CD14-positive monocyte (primary cell): ENCODE measurements around the gene DSTN. TPM values are rescaled to one million over a fixed set of nuclear protein-coding genes. Genes with fewer than 3 reads are reported as not detected.

ENCODE experiments used
- DNase-seq, 3 donors: peaks; one replicate each; pipeline ENCODE4 v3.0.0-alpha.2; 2011 to 2022
- H2AFZ ChIP-seq: 2 replicates; pipeline ENCODE4 v1.6.0; 2012; ENCODE audit warnings: mild to moderate bottlenecking, low read depth, low read length, inconsistent platforms; ENCODE audit not compliant: insufficient read depth, poor library complexity, severe bottlenecking
- H3K27ac ChIP-seq, 2 donors: 1 replicate in 1 of 2; 2 replicates in 1 of 2; pipeline ENCODE4 v1.5.1; 2012 to 2013; ENCODE audit warnings: low read length in 2 of 2, control low read depth in 1 of 2, inconsistent platforms in 1 of 2, low read depth in 1 of 2, mild to moderate bottlenecking in 1 of 2
- H3K27me3 ChIP-seq, 2 donors: one replicate each; pipeline versions ENCODE4 v1.6.0 to v1.6.1; 2011 to 2013; ENCODE audit warnings: low read length in 2 of 2; ENCODE audit not compliant: control insufficient read depth in 2 of 2, insufficient read depth in 2 of 2
- H3K36me3 ChIP-seq, 2 donors: replicated peaks in 1 of 2; 1 replicate in 1 of 2; 2 replicates in 1 of 2; pipeline versions ENCODE4 v1.5.1 to v1.6.1; 2012 to 2013; ENCODE audit warnings: low read length in 2 of 2, control low read depth in 1 of 2, inconsistent platforms in 1 of 2, mild to moderate bottlenecking in 1 of 2; ENCODE audit not compliant: insufficient read depth in 2 of 2, control insufficient read depth in 1 of 2
- H3K4me1 ChIP-seq, 2 donors: 1 replicate in 1 of 2; 2 replicates in 1 of 2; pipeline versions ENCODE4 v1.5.1 to v1.6.1; 2012 to 2013; ENCODE audit warnings: low read length in 2 of 2, control low read depth in 1 of 2, inconsistent platforms in 1 of 2, mild to moderate bottlenecking in 1 of 2, moderate library complexity in 1 of 2; ENCODE audit not compliant: insufficient read depth in 2 of 2, control insufficient read depth in 1 of 2
- H3K4me2 ChIP-seq: replicated peaks from 2 replicates; pipeline ENCODE3; 2012; ENCODE audit warnings: low read length, moderate library complexity, mild to moderate bottlenecking; ENCODE audit not compliant: poor library complexity, severe bottlenecking; ENCODE audit errors: extremely low read depth
- H3K4me3 ChIP-seq, 3 experiments: fragments of 200-600 bp in 1 of 3; sonication (generic) in 1 of 3; replicated peaks in 1 of 3; 1 replicate in 2 of 3; 2 replicates in 1 of 3; pipeline ENCODE4 v1.5.1; 2011 to 2013; ENCODE audit warnings: low read length in 3 of 3, mild to moderate bottlenecking in 3 of 3, control low read depth in 2 of 3, low read depth in 2 of 3, inconsistent platforms in 1 of 3, moderate library complexity in 1 of 3
- H3K79me2 ChIP-seq: 2 replicates; pipeline ENCODE4 v1.6.0; 2012; ENCODE audit warnings: mild to moderate bottlenecking, control low read depth, inconsistent platforms, low read length, moderate library complexity; ENCODE audit not compliant: insufficient read depth
- H3K9ac ChIP-seq: 2 replicates; pipeline ENCODE4 v1.6.0; 2017; ENCODE audit warnings: low read length, mild to moderate bottlenecking; ENCODE audit not compliant: insufficient read depth, poor library complexity, severe bottlenecking
- H3K9me3 ChIP-seq, 2 donors: replicated peaks in 1 of 2; 1 replicate in 1 of 2; 2 replicates in 1 of 2; pipeline versions ENCODE4 v1.5.1 to v1.6.1; 2012 to 2013; ENCODE audit warnings: low read length in 2 of 2, control low read depth in 1 of 2; ENCODE audit not compliant: control insufficient read depth in 1 of 2, insufficient read depth in 1 of 2
- H4K20me1 ChIP-seq: 2 replicates; pipeline ENCODE4 v1.6.0; 2012; ENCODE audit warnings: mild to moderate bottlenecking, low read length, control low read depth, moderate library complexity; ENCODE audit not compliant: insufficient read depth
- H3K27ac Mint-ChIP-seq, 7 donors: one replicate each; pipeline ENCODE4 v1.8.0; 2020; ENCODE audit warnings: mild to moderate bottlenecking in 7 of 7, mixed read lengths in 7 of 7, moderate library complexity in 6 of 7, inconsistent platforms in 2 of 7
- H3K27me3 Mint-ChIP-seq, 3 donors: one replicate each; pipeline ENCODE4 v1.8.0; 2021 to 2022; ENCODE audit warnings: low read depth in 3 of 3, mild to moderate bottlenecking in 3 of 3, mixed read lengths in 3 of 3, moderate library complexity in 3 of 3, inconsistent platforms in 1 of 3
- H3K36me3 Mint-ChIP-seq, 2 donors: one replicate each; pipeline ENCODE4 v1.8.0; 2020; ENCODE audit warnings: mixed read lengths in 2 of 2, inconsistent platforms in 1 of 2, mild to moderate bottlenecking in 1 of 2
- H3K4me1 Mint-ChIP-seq: one replicate; pipeline ENCODE4 v1.8.0; 2020; ENCODE audit warnings: mild to moderate bottlenecking, mixed read lengths
- H3K4me3 Mint-ChIP-seq, 2 donors: one replicate each; pipeline ENCODE4 v1.8.0; 2020; ENCODE audit warnings: mild to moderate bottlenecking in 2 of 2, mixed read lengths in 2 of 2, moderate library complexity in 1 of 2
- H3K9me3 Mint-ChIP-seq, 7 donors: one replicate each; pipeline ENCODE4 v1.8.0; 2020 to 2022; ENCODE audit warnings: mixed read lengths in 7 of 7, mild to moderate bottlenecking in 6 of 7, moderate library complexity in 6 of 7, inconsistent platforms in 2 of 7
- CTCF ChIP-seq: fragments of 200-600 bp; IDR thresholded peaks from one replicate; pipeline ENCODE4 v1.8.0; 2022; ENCODE audit warnings: antibody characterized with exemption, mild to moderate bottlenecking
- WGBS: methylation state at CpG from one replicate; pipeline ENCODE4 v1.1.5; 2013; ENCODE audit warnings: missing lambda C conversion rate; ENCODE audit not compliant: insufficient coverage; 5-methylcytosine and 5-hydroxymethylcytosine counted together
- intact Hi-C, 2 donors: fragments of 100-400 bp; cut with micrococcal nuclease; formaldehyde crosslinking; loops; one replicate each; pipeline versions ENCODE4 v1.15.0 to v1.15.1; 2023
- polyA plus RNA-seq, 3 donors: library from polyadenylated mRNA; depleted of rRNA in 1 of 3; unstranded in 2 of 3; stranded (reverse) in 1 of 3; fragments of 300-500 nt in 2 of 3; fragments of >200 nt in 1 of 3; fragmentation: Illumina TruSeq in 2 of 3; gene quantifications; 1 replicate in 2 of 3; 2 replicates in 1 of 3; pipeline ENCODE4 v1.2.3, GENCODE V29; 2012 to 2021

The DSTN gene
- polyA plus RNA-seq, 3 donors, result 15.6 to 63.8 (median 58.4) TPM

GRCh38 chr20:17580895-17581294 is 11.0 kb downstream of the DSTN start:
- Mint-ChIP-seq H3K27ac (no peak overlapping the region), H3K4me3 (no peak overlapping the region), H3K27me3 (no peaks in the 10 kb centered on the region), H3K9me3 (no peaks in the 10 kb centered on the region), H3K4me1 (peaks cover 6% of the 10 kb centered on the region), H3K36me3 (peaks cover 0 to 2% of the 10 kb centered on the region in 2 donors)
- intact Hi-C loops, result no loop called here
- 100% methylated on average over 1 of the region's 2 CpGs for WGBS
- Histone ChIP-seq H4K20me1 (no peaks in the 10 kb centered on the region), H2AFZ (no peak overlapping the region), H3K36me3 (no peaks in the 10 kb centered on the region), H3K79me2 (no peaks in the 10 kb centered on the region), H3K27ac (no peak overlapping the region), H3K4me2 (no peak overlapping the region), H3K4me3 (no peak overlapping the region), H3K27me3 (no peaks in the 10 kb centered on the region), H3K4me1 (no peaks in the 10 kb centered on the region), H3K9me3 (no peaks in the 10 kb centered on the region), H3K9ac (no peak overlapping the region)
- no peak for TF ChIP-seq CTCF
- DNase-seq, result no peak

- Histone ChIP-seq H3K9me3 (no peaks in the 10 kb centered on the region), H2AFZ (no peak overlapping the region), H3K36me3 (no peaks in the 10 kb centered on the region), H3K27me3 (no peaks in the 10 kb centered on the region), H3K79me2 (no peaks in the 10 kb centered on the region), H3K27ac (no peak overlapping the region), H3K9ac (no peak overlapping the region), H3K4me3 (no peak overlapping the region), H3K4me1 (no peaks in the 10 kb centered on the region), H4K20me1 (no peaks in the 10 kb centered on the region), H3K4me2 (no peak overlapping the region)
- no peak for TF ChIP-seq CTCF
- no CpG with 5 or more reads among the region's 3 CpGs for WGBS
- Mint-ChIP-seq H3K4me1 (peaks cover 6% of the 10 kb centered on the region), H3K4me3 (no peak overlapping the region), H3K9me3 (no peaks in the 10 kb centered on the region), H3K27ac (no peak overlapping the region), H3K27me3 (no peaks in the 10 kb centered on the region), H3K36me3 (peaks cover under 1 to 2% of the 10 kb centered on the region in 2 donors)
- no peak for DNase-seq
- intact Hi-C loops, result no loop called here
These were observed 13.3 kb downstream of the DSTN start for GRCh38 chr20:17583126-17583525.
